IMR-90 (cell line): ENCODE measurements around the gene AZGP1.
"Not testable (repeated sequence)": the region's sequence is repeated elsewhere in the genome, so short reads cannot be mapped to it uniquely, and the experiment has no call there.

ENCODE experiments used
- CEBPB ChIP-seq: IDR thresholded peaks from 2 replicates; pipeline ENCODE4 v1.6.1; 2012; ENCODE audit warnings: low read depth, low read length, improper control_type of control experiment
- CTCF ChIP-seq: conservative IDR thresholded peaks from 2 replicates; pipeline ENCODE4 v1.5.1; 2012; ENCODE audit warnings: mild to moderate bottlenecking, low read depth, low read length, improper control_type of control experiment
- FOS ChIP-seq: fragments of 150-350 bp; IDR thresholded peaks from 2 replicates; pipeline ENCODE4 v1.6.1; 2016; ENCODE audit warnings: low read depth, low read length
- POLR2A ChIP-seq: IDR thresholded peaks from 2 replicates; pipeline ENCODE4 v1.6.1; 2012; ENCODE audit warnings: mild to moderate bottlenecking, low read depth, low read length
- RAD21 ChIP-seq: IDR thresholded peaks from 2 replicates; pipeline ENCODE4 v1.6.1; 2012; ENCODE audit warnings: low read length, improper control_type of control experiment
- RCOR1 ChIP-seq: IDR thresholded peaks from 2 replicates; pipeline ENCODE4 v1.6.1; 2012; ENCODE audit warnings: mild to moderate bottlenecking, low read length, improper control_type of control experiment; ENCODE audit not compliant: insufficient replicate concordance
- RFX5 ChIP-seq: IDR thresholded peaks from 2 replicates; pipeline ENCODE4 v1.8.0; 2012; ENCODE audit warnings: low read depth, mild to moderate bottlenecking, low read length, moderate library complexity
- SMC3 ChIP-seq: fragments of 150-350 bp; IDR thresholded peaks from 2 replicates; pipeline ENCODE4 v1.6.1; 2016; ENCODE audit warnings: low read depth, mild to moderate bottlenecking, antibody characterized with exemption, low read length, moderate library complexity
- USF2 ChIP-seq: fragments of 150-350 bp; IDR thresholded peaks from 2 replicates; pipeline ENCODE4 v1.6.1; 2017; ENCODE audit warnings: mild to moderate bottlenecking, antibody characterized with exemption, low read length, low read depth

- TF ChIP-seq CTCF, USF2, RAD21, SMC3, POLR2A, RFX5, FOS, CEBPB, RCOR1: not testable (repeated sequence)
Observed at GRCh38 chr7:99950819-99951218, 25.0 kb downstream of the AZGP1 start.
